Stomach smooth muscle (tissue), 2 donors: Measurements from ENCODE around the gene EFCAB6.
"Not testable (repeated sequence)": the region's sequence is repeated elsewhere in the genome, so short reads cannot be mapped to it uniquely, and the experiment has no call there.

Source experiments
- H3K27ac ChIP-seq: one replicate; pipeline ENCODE4 v1.7.0; 2013; ENCODE audit warnings: mild to moderate bottlenecking, low read length, inconsistent platforms
- H3K27me3 ChIP-seq, 2 donors: one replicate each; pipeline ENCODE4 v1.7.0; 2013; ENCODE audit warnings: low read length in 2 of 2; ENCODE audit not compliant: insufficient read depth in 2 of 2, control insufficient read depth in 1 of 2
- H3K36me3 ChIP-seq, 2 donors: one replicate each; pipeline ENCODE4 v1.7.0; 2013; ENCODE audit warnings: low read length in 2 of 2; ENCODE audit not compliant: control insufficient read depth in 2 of 2, insufficient read depth in 2 of 2
- H3K4me1 ChIP-seq: one replicate; pipeline ENCODE4 v1.7.0; 2013; ENCODE audit warnings: low read length; ENCODE audit not compliant: control insufficient read depth, insufficient read depth
- H3K4me3 ChIP-seq, 2 donors: one replicate each; pipeline ENCODE4 v1.7.0; 2013; ENCODE audit warnings: low read length in 2 of 2
- H3K9ac ChIP-seq, 2 donors: one replicate each; pipeline ENCODE4 v1.7.0; 2013; ENCODE audit warnings: low read length in 2 of 2, mild to moderate bottlenecking in 1 of 2
- H3K9me3 ChIP-seq, 2 donors: one replicate each; pipeline ENCODE4 v1.7.0; 2013; ENCODE audit warnings: low read length in 2 of 2; ENCODE audit not compliant: control insufficient read depth in 2 of 2
- donor health status: healthy.
- donor health status: Pancreatic carcinoma.

The EFCAB6 gene

DNA sequence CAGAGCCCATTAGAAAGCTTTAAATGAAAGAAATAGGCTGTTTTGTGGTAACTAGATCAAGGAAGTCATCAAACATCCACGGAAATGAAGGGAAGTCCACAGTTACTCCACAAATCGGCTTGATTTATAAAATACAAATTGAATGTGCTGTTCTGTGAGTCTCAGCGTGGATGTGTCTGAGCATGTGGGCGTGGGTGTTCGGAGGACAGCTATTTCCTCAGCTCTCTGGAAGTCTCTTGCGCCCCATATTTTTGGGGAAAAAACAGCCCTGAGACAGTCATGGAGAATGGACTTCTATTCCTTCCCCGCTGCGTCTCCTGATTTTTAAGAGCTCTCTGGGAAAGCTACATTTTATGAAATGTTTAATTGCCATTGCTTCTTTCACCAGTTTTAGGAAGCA is 144.4 kb downstream of the EFCAB6 start:
- no peaks in the 10 kb centered on the region for H3K4me1 ChIP-seq
- H3K27me3 ChIP-seq: no peaks in the 10 kb centered on the region
- H3K27ac ChIP-seq: no peak overlapping the region
- H3K4me3 ChIP-seq: no peak overlapping the region
- no peaks in the 10 kb centered on the region for H3K9me3 ChIP-seq
- peaks cover 0 to 2% of the 10 kb centered on the region in 2 donors for H3K36me3 ChIP-seq
- no peak overlapping the region for H3K9ac ChIP-seq

DNA sequence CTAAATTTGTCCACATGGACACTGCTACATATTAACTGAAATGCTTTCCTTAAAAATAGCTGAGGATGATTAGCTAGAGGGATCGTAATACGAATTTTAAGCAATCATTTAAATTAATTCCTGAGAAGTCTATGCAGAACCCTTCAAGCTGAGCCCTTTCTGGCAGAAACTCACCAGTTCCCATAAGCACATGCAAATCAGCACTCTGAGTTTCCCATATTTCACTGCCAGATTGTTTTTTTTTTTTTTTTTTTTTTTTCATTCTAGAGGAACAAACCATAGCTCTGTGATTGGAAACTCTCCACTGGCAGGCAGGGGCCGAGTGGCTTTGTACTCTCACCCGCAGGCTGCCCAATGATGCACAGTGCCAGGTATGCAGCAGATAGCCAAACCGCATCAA is 145.6 kb downstream of the EFCAB6 start:
- Histone ChIP-seq H3K9ac (no peak overlapping the region), H3K27me3 (no peaks in the 10 kb centered on the region), H3K27ac (no peak overlapping the region), H3K9me3 (no peaks in the 10 kb centered on the region), H3K36me3 (peaks cover 0 to 2% of the 10 kb centered on the region in 2 donors), H3K4me3 (no peak overlapping the region), H3K4me1 (no peaks in the 10 kb centered on the region)

DNA sequence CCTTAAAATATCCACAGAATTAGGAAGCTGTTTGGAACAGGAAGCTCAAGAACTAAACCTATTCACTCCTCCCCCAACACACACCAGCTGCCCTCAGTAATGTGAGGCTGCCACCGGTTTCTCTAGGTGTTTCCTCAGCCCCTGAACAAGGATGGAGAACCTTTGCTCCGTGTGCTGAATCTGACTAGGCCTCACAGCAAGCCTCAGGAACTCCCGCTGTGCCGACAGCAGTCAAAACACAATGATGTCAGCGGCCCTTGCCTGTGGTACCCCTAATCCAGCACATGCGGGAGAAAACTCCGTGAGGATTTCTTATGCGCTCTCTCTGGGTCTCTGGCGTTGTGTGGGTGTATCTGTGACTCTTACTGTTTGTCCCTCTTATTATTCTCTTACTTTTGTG is 153.3 kb downstream of the EFCAB6 start:
- Histone ChIP-seq H3K27me3 (no peaks in the 10 kb centered on the region), H3K4me1 (no peaks in the 10 kb centered on the region), H3K36me3 (peaks cover 0 to 2% of the 10 kb centered on the region in 2 donors), H3K9me3 (no peaks in the 10 kb centered on the region), H3K27ac (no peak overlapping the region), H3K4me3 (no peak overlapping the region), H3K9ac (no peak overlapping the region)

DNA sequence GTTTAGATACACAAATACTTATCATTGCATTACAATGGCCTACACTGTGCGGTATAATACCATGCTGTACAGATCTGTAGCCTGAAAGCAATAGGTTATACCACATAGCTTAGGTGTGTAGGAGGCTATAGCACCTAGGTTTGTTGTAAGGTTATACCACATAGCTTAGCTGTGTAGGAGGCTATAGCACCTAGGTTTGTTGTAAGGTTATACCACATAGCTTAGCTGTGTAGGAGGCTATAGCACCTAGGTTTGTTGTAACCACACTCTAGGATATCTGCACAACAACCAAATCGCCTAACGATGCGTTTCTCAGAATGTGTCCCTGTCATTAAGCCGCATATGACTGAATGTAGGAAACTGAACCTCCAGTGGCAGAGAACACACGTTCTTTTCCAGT is 155.5 kb downstream of the EFCAB6 start:
- not testable (repeated sequence) for H3K9me3 ChIP-seq, H3K9ac ChIP-seq, H3K27me3 ChIP-seq, H3K27ac ChIP-seq, H3K4me3 ChIP-seq, H3K4me1 ChIP-seq, H3K36me3 ChIP-seq

DNA sequence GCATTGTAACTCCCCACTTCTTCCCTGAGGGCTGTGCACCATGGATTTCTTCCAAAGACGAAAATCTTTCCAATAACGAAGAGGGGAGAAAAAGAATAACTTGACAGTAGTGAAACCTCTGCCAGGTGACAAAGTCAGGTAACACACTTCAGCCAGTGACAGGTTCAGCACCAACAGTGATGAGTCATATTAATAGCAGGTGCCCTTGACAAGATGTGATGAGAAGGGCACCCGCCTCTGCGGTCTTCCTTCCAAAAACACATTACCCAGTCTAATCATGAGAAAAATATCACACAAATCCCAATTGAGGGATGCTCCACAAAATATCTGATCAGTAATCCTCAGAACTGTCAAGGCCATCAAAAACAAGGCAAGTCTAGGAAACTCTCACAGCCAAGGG is 157.8 kb downstream of the EFCAB6 start:
- Histone ChIP-seq H3K36me3 (no peaks in the 10 kb centered on the region), H3K27me3 (no peaks in the 10 kb centered on the region), H3K27ac (no peak overlapping the region), H3K4me3 (no peak overlapping the region), H3K4me1 (no peaks in the 10 kb centered on the region), H3K9me3 (peaks cover 0 to 7% of the 10 kb centered on the region in 2 donors), H3K9ac (no peak overlapping the region)

DNA sequence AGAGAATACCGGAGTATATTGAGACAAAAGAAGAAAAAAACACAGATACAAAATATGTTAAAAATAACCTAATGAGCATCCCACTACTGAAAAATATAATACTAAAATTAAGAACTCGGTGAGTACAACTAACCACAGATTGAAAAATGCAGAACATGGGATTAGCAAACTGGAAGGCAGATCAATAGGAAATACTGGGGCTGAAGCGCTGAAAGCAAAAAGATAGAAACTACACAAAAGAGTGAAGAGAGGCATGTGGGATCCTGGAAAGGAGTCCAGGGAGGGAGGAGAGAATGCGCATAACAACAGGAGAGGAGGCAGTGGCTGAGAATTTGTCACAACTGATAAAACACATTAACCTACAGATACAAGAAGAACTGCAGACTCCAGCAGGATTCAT is 159.3 kb downstream of the EFCAB6 start:
- Histone ChIP-seq H3K4me3 (no peak overlapping the region), H3K9me3 (peaks cover 0 to 7% of the 10 kb centered on the region in 2 donors), H3K9ac (no peak overlapping the region), H3K27ac (no peak overlapping the region), H3K27me3 (no peaks in the 10 kb centered on the region), H3K4me1 (no peaks in the 10 kb centered on the region), H3K36me3 (no peaks in the 10 kb centered on the region)

DNA sequence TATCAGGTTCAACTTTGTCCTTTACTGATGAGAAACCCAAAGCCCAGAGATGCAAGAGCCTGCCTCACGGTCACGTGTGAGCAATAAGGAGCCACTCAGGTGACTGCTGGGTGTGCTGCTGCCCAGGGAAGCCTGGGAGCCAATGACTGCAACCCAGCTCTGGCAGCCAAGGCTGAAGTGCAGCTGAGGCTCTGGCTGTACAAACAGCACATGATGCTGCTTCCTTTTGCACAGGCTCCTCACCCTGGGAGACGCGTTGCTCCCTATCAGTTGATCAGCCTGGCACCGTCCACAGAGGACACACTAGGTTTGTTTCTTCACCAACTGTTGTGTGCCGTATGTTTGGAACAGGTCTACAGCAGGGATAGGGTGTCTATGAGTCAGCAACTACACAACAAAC is 168.7 kb downstream of the EFCAB6 start:
- no peak overlapping the region for H3K27ac ChIP-seq
- peaks cover 2 to 7% of the 10 kb centered on the region in 2 donors for H3K9me3 ChIP-seq
- H3K4me1 ChIP-seq: no peaks in the 10 kb centered on the region
- no peaks in the 10 kb centered on the region for H3K27me3 ChIP-seq
- no peak overlapping the region for H3K9ac ChIP-seq
- H3K4me3 ChIP-seq: no peak overlapping the region
- H3K36me3 ChIP-seq: no peaks in the 10 kb centered on the region

DNA sequence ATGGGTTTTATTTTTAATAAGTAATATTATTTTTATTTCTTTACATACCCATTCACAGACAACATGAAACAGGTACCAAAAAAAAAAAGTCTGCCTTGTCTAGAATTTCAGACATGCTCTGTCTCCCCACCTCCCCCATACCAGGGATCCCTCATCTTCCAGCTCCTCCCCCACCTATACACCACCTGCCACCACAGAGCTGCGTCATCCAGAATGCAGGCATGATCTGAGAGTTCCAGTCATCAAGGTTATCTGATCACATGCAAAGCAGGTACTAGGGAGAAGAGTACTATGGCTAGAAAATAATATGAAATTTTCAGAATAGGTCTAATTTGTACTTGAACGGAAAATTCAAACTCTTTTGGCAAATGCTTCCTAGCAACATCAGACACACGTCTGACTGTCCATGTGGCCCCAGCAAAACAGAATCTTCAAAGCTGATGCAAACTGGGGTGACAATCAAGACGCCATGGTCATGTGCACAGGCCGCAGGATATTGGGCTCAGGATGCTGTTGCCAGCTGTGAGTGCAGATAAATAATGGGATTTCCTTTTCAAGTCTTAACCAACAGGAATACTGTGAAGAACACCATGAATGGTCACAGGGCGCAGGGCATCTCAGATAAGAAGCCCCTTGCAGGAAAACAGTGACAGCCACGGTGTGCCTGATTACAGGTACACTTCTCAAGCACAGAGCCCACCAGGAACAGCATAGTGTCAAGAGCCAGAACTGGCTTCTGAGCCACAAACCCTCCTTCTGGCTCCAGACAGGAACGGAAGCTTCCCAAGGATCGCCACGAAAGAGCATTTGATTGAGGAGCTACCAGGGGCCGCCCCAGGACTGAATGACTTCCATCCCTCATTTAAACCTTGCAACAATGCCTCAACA is 169.5 kb downstream of the EFCAB6 start:
- H3K9me3 ChIP-seq: peaks cover 5 to 7% of the 10 kb centered on the region in 2 donors
- no peak overlapping the region for H3K9ac ChIP-seq
- H3K4me1 ChIP-seq: no peaks in the 10 kb centered on the region
- H3K27me3 ChIP-seq: no peaks in the 10 kb centered on the region
- no peak overlapping the region for H3K4me3 ChIP-seq
- H3K27ac ChIP-seq: no peak overlapping the region
- no peaks in the 10 kb centered on the region for H3K36me3 ChIP-seq

DNA sequence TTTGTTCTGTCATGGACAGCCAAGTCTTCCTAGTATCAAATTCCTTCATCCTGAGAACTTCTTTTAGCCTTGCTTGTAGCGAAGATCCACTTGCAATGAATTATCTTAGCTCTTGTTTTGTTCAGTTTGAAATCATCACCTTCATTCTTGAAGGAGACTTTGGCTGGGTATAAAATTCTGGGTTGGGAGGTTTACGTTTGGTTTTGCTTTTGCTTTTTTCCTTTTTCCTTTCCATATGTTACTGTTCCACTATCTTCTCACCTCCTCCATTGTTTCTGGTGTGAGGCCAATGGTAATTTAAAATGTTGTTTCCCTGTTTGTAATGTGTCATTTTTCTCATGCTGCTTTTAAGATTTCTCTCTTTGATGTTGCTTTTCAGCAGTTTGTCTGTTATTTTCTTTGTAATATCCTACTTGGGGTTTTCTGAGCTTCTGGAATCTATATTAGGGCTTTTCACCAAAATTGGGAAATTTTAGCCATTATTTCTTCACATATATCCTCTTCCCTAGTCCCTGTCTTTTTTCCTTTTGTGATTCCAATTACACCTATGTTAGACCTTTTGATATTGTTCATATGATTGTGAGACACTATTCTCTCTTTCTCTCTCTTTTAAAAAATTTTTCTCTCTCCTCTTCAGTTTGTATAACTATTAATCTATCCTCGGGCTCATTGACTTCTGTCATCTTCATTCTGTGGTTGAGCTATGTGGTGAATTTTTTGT is 172.7 kb downstream of the EFCAB6 start:
- no peak overlapping the region for H3K9ac ChIP-seq
- H3K4me1 ChIP-seq: no peaks in the 10 kb centered on the region
- no peak overlapping the region for H3K4me3 ChIP-seq
- peaks cover 5 to 7% of the 10 kb centered on the region in 2 donors for H3K9me3 ChIP-seq
- H3K36me3 ChIP-seq: peaks cover 0 to 3% of the 10 kb centered on the region in 2 donors
- no peaks in the 10 kb centered on the region for H3K27me3 ChIP-seq
- H3K27ac ChIP-seq: no peak overlapping the region

DNA sequence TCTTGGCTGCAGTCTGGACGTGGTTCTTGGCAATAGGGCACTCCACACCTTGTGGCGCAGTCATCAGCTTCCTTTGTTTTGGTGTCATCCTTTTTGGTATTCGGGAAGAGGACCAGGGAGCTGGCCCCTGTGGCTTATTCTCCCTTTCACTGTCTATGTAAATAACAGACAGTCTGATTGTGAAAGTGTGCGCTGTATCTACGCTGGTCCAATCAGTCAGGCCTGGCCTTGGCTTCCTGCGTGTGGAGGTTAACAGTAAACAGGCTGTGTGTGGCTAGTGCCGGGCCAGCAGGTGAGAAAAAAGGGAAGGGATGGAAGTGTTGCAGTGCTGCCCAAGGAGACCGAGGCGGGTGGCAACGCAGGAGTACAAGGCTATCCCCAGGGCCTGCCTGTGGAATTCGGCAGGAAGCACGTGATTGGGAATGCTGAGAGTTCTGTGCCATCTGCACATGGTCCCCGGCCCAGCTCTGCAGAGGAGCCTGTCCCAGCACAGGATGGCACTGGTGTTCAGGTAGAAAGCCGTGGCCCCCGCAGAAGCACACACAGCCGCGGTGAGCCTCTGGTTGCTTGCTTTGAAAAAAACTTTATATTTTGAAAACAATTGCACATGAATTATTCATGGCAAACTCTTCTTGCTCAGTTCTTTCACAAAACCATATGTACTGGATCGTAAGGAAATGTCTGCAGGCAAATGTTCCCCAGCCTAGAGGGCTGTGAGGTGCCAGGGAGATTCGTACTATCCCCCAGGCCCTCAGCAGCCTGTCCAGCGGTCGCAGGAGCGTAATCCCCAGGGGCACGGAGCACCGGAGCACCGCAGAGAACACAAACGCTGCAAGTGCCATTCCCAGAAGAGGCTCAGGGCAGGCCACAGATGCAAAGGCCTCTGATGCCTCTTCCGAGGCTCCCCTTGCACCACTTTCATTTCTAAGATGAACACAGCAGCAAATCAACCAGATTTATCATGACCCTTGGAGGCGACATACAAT is 174.5 kb downstream of the EFCAB6 start:
- Histone ChIP-seq H3K27ac (no peak overlapping the region), H3K36me3 (peaks cover 0 to 3% of the 10 kb centered on the region in 2 donors), H3K9me3 (peaks cover 5 to 7% of the 10 kb centered on the region in 2 donors), H3K9ac (no peak overlapping the region), H3K4me1 (no peaks in the 10 kb centered on the region), H3K27me3 (no peaks in the 10 kb centered on the region), H3K4me3 (no peak overlapping the region)
